NCI-H345 treated with DMSO at 0.1 percent for 48 hours (cell line): ENCODE measurements around the gene RP9.
A peak's percentile ranks its signal among the peaks of the same experiment; 100 is the strongest.

Experiments
- DNase-seq: peaks from one replicate; lab custom pipeline; 2025; ENCODE audit not compliant: unreplicated experiment; lab: John Stamatoyannopoulos, UW

RP9 gene

DNA sequence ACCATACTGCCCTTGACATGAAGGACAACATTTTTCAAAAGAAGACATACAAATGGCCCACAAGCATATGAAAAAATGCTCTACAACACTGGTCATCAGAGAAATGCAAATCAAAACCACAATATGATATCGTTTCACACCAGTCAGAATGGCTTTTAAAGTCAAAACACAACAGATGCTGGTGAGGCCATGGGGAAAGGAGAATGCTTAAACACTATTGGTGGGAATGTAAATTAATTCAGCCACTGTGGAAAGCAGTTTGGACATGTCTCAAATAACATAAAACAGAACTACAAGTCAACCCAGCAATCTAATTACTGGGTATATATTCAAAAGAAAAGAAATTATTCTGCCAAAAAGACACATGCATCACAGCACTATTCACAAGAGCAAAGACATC, 42.4 kb downstream of the RP9 start:
- DNase-seq: no peak

DNA sequence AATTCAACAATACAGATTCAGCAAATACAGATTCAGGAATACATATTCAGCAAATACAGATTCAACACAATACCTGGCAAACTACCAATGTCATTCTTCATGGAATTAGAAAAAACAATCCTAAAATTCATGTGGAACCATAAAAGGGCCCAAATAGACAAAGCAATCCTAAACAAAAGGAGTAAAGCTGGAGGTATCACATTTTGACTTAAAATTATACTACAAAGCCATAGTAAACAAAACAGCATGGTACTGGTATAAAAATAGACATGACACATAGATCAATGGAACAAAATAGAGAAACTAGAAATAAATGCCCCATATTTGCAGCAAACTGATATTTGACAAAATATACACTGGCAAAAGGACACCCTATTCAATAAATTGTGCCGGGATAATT, 43.2 kb downstream of the RP9 start:
- DNase-seq: no peak

DNA sequence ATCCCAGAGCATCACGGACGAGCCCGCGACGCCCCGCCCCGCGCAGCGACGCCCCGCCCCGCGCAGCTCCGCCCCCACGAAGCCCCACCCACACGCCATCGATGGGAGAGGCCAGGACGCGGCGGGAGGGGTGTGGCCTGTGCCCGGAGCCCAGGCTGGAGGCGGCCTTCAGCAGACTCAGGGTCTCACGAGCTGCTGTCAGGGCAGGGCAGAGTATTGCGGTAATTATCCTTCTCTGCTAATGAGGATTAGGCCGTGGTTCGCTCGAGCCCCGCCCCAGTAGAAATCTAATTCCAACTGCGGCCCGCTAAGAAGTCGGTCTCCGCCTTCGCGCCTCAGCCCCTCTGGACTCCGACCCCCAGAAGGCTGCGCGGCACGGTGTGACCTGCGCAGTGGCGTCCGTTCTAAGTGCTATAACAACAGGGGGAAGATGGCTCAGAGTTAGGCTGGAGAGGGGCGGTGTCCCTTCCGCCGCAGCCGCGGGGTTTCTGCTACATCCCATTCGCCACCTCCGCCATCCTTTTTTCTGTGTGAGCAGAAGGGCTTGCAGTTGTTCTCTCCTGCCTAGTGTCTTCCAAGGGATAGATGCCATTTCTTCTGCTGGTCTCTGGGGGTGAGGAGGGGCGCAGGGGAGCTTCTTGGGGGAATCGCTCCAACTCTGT, 46.3 kb downstream of the RP9 start:
- peak; percentile 97 for DNase-seq

DNA sequence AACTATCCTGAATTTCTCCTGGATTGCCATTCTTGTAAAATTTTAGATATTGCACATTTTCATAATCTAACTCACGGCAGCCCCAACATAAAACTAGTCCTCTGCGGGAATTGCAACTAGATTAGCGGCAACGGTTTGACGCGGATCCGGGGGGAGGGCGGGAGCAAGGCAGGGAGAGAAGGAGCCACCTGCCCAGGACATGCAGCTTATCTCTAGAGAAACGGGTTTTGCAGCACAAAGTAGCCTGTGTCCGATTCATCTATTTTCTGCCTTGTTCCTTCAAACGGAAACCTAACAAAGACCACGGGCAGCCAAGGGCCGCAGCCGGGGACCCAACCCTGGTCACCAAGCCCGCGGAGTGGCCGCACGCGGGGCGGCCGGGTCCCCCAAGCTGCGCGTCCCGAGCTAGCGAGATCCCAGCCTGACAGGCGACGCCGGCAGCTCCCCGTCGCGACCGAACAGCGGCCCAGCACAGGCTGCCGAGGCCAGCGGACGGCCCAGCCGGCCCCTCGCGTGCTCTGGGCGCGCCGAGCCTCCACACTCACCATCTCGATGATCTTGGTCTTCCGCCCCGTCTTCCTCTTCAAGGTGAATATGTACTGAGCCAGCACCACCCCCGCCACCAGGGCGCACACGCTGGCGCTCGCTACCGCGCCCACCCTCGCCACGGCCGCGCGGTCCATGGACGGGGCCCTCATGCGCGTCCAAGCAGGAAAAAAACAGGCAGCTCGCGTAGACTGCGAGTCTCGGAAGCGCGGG, 47.0 kb downstream of the RP9 start, which contains the start of gene NT5C3A:
TSS of gene NT5C3A (minus strand) at position 754 of the 759 bp plus-strand sequence. CDS start at position 683, 71 bp downstream.
- peak; percentile 37 for DNase-seq

DNA sequence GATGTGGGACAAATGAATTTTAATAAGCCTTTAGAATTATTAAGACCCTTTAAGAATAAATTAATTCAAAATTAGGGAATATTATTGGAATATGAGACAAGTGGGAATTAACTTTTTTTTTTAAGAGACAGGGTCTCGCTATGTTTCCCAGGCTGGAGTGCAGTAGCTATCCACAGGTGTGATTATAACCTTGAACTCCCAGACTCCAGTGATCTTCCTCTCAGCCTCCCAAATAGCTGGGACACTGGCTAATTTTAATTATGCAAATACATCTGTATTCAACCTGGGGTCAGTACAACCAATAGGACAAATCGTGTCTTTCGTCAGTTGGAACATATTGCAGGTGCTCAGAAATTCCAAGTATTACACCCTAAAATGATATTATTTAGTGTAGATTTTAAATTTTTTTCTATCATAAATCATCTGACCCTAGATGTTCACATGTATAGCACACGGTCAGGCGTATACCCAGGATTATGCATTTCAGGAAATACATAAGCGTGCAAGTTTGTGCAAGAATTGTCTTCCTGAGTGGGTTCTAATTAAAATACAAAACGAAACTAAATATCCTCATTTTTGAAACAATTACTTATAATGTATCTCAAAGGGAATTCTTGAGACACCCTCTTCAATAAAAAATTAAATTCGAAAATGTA, 47.8 kb downstream of the RP9 start:
- no peak for DNase-seq

DNA sequence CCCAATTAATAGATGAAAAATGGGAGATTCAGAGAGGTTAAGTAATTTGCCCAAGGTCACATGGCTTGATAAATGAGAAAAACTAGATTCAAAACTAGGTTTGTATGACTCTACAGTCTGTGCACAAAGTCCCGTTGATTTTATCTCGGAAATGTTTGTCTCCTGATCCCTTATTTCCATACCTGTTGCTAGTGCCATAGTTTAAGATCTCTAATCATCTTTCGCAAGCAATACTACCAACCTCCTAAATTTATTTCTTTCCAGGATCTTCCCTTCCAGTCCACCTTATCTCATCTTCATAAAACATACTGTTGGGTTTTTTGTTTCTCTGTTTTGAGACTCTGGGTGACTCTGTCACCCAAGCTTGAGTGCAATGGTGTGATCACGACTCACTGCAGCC, 49.6 kb downstream of the RP9 start:
- DNase-seq: no peak

DNA sequence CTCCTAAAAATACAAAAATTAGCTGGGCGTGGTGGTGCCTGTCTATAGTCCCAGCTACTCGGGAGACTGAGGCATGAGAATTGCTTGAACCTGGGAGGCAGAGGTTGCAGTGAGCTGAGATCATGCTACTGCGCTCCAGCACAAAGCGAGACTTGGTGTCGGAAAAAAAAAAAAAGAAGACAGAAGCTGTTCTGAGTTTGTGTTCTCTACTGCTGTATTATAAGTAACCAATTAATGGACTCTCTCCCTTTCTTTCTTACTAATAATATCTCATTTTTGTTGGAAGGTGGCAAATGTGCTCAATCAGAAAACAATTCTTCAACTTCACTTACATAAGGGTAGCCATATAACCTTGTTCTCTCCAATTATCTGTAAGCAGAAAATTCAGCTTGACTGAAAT, 54.0 kb downstream of the RP9 start:
- DNase-seq: no peak

DNA sequence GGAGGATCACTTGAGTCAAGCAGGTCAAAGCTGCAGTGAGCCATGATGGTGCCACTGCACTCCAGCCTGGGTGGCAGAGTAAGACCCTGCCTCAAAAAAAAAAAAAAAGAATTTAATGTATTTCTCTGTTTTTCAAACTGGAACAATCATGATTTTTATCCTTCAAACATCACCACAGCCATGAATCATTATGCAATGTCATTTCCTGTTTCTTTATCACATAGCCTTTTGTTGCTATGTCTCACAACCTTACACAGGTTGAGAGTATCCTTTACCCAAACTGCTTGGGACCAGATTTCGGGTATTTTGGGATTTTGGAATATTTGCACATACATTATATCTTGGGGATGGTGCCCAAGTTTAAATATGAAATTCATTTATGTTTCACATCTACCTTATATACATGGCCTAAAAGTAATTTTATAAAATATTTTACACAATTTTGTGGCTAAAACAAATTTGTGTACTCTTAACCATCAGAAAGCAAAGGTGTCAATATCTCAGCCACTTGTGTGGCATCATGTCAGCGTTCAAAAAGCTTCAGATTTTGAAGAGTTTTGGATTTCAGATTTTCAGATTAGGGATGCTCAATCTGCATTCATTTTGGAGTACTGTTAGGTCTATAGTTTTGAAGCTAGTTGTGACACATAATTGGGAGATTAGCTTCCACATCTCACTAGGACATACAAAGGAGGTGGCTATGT, 54.8 kb downstream of the RP9 start:
- DNase-seq: no peak

DNA sequence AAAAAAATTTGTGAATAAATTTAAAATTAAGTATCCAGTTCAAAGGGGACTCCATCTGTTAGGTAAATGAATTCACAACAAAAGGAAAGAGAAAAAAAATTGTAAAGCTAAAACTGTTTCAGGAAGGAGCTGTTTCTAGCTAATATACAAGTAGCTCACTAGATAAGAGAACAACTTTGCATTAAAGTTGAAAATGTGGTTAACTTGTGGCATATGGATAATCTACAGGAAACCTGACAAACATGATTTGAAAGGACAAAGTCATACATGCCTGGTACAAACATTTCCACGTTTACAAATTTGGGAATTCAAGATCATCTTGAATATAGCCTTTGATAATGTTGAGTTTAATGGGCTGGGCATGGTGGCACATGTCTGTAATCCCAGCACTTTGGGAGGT, 55.5 kb downstream of the RP9 start:
- DNase-seq: no peak

DNA sequence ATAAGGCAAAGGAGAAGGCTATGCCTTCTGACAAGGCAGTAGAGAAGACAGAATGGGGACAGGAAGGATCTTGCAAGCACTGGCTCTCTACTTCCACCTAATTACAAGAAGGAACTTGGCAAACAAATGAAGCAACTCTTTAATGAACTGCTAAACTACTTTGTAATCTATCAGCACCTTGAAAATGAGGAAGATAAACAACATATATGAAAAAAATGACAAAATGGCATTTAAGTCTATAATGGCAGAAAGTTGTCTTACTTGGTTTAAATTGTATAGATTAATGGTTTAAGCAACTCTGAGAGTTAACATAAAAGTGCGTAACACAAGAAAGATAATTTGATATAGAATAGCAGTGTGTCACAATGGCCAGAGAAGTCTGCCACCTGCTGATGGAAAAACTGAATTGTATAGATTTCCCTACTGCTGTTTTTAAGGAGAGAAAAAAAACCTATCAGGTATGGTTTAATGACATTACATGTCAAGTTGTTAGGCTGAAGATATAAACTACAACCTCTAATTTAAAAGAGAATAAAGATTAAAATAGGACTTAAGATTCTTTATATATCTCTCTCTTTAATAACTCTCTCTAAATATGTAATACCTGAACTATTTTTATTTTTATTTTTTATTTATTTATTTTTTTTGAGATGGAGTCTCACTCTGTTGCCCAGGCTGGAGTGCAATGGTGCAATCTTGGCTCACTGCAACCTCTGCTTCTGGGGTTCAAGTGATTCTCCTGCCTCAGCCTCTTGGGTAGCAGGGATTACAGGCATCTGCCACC, 58.5 kb downstream of the RP9 start:
- peak; percentile 46 for DNase-seq

DNA sequence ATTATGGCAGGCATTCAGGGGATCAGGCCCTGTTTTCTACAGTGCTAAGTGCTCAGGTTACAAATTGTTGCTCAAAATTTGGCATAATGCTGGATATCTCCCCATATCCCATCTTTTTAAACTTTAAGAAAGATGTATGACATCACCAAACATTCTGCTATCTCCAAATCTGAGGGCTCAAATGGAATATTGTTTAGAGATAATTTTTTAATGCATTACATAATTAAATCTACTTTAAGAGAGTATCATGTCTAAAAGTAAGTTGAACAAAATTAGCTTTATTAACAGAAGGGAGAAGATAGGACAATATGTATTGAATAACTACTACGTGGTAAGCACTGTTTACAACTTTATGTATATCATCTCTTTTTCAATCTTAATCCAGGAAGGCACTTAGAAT, 60.5 kb downstream of the RP9 start:
- no peak for DNase-seq

DNA sequence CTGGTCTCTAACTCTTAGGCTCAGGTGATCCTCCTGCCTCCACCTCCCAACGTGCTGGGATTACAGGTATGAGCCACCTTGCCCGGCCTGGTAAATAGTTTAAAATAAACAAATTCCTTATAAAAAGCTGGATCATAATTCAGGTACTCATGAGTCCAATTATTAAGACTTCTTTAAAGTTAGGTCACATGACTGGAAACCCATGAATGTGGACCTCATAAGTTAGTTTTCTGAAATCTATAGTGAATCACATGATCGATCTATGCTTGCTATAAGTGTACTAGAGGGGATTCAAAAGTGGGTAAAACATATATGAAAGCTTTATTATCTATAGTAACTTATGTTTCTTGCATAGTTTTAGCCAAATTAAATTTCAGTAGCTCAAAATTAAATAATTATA, 60.9 kb downstream of the RP9 start:
- DNase-seq: no peak

DNA sequence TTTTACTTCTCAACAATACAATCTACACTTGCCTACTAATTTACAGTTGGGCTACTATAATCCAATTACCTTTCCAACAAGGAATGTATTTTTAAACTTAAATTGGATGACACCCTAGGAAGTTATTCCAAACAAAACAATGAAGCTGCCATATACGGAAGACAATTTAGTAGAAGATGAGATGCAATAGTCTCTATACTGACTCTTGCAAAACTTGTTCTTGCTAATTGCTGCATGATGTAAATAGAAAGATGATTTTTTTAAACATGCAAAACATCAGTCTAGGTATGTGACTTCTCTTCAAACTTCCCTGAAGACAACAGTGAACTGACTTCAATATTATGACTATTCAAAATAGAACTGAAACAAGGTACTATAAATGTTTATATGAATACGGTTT, 64.2 kb downstream of the RP9 start:
- DNase-seq: no peak
